Measurements from ENCODE around the gene GORASP1.
"Not testable (repeated sequence)": the region's sequence is repeated elsewhere in the genome, so short reads cannot be mapped to it uniquely, and the experiment has no call there.

Gene GORASP1

DNA sequence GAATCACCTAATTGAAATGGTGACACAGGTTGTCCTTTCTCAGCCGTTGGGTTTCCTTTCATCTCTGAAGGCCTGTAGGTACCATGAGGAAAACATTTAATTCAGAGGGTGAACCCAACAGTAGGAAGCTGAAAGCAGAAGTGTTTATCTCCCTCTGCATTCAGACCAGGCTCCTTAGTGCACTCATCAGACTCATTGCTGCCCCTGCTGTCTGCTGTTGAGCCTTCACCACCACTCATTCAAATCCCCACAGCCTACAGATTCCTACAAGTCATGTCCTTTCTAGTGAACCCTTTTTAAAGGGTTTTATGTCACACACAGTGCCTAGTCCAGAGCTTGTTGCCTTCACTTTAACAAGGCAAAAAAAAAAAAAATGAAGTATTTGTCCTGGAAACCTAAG, 42.2 kb downstream of the GORASP1 start:
- peak in 1 of 2 donors; percentile 10 for DNase-seq (ENCODE audit: low read depth in 2 of 2)

DNA sequence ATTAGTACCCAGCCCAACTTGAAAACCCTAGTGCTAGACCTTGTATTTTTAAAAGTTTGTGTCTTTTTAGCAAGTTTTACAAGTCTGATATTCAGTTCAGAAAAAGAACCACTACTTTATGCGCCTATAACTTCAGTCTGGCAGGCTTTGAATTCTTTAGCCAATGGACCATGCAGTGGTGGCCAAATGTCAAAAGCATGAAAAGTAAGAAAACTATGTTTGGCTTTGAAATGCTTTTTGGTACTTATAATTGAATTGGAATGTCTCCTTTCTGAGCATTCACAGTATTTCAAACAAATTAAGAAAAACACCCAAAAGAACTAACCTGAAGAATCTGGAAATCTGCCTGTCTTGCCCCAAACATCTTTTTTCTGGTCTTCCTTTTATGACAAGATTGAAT, 42.8 kb downstream of the GORASP1 start:
- DNase-seq (ENCODE audit: low read depth in 2 of 2) = no peak

DNA sequence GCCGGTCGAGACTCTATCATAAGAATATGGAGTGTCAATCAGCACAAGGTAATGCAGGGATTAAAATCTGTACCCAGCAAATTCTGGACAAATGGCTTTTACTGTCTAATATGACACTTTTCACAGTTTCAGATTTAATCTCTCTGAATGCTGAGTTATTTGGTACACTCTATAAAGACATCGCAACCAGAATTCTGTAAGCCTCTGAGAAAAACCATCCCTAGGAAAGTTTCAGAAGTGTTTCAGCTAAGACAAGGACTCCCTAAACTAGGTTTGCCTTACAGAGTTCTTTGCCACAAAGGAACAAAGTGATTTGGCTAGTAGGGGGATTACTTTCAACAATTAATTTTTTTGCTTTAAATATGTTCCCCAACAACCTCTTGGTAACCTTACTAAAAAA, 44.3 kb downstream of the GORASP1 start:
- DNase-seq (ENCODE audit: low read depth in 2 of 2) = no peak

GRCh38 chr3:39062180-39062579, 45.2 kb downstream of the GORASP1 start:
- DNase-seq (ENCODE audit: low read depth in 2 of 2) = no peak

DNA sequence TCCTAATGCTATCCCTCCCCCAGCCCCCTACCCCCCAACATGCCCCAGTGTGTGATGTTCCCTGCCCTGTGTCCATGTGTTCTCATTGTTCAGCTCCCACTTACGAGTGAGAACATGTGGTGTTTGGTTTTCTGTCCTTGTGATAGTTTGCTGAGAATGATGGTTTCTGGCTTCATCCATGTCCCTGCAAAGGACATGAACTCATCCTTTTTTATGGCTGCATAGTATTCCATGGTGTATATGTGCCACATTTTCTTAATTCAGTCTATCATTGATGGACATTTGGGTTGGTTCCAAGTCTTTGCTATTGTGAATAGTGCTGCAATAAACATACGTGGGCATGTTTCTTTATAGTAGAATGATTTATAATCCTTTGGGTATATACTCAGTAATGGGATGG, 46.2 kb downstream of the GORASP1 start:
- DNase-seq (ENCODE audit: low read depth in 2 of 2) = not testable (repeated sequence)

DNA sequence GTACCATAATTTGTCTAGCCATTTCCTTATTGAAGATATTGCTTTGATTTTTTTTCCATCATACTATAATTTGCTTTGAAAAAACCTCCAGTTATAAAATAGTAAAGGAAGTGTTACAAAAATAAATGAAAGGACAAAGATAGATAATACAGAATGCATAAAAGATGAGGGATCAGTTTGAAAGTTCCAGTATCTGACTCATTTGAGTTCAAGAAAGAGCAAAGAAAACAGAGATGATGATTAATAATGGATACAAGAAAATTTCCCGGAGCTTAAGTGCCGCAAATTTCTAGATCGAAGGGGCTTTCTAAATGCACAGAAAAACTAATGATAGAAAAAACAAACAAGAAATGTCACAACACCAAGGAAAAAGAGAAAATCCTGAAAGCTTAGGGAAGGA, 51.3 kb downstream of the GORASP1 start:
- DNase-seq (ENCODE audit: low read depth in 2 of 2) = no peak

- DNase-seq (ENCODE audit: low read depth in 2 of 2) = no peak
Measured at GRCh38 chr3:39053696-39054095, 53.7 kb downstream of the GORASP1 start.

DNA sequence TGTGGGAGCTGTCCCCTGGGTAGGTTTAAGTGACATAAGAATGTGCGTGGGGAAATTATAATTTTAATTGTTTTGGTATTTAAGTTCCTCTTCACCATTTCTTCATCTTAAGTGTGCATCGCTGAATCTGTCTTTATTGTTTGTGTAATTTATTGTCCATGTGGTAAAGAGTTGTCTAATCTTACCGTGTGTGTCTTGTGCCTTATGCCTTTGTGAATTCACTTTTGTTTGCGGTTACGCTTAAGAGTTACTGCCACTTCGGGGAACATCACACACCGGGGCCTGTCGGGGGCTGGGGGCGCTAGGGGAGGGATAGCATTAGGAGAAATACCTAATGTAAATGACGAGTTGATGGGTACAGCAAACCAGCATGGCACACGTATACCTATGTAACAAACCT, 54.8 kb downstream of the GORASP1 start:
- no peak for DNase-seq (ENCODE audit: low read depth in 2 of 2)

GRCh38 chr3:39051649-39052561, 55.5 kb downstream of the GORASP1 start, which contains the start of the genes SCN11A and WDR48:
SCN11A (minus strand) TSS chr3:39051944; CDS start chr3:38950362, 101,582 bp downstream.
WDR48 (plus strand) TSS chr3:39052016; CDS start chr3:39052026, 10 bp downstream.
- peak; percentile 78 to 88 for DNase-seq (ENCODE audit: low read depth in 2 of 2)

- no peak for DNase-seq (ENCODE audit: low read depth in 2 of 2)
Measured at GRCh38 chr3:39050029-39050428, 57.4 kb downstream of the GORASP1 start.

Data from activated CD4-positive, alpha-beta T cell treated with anti-CD3 and anti-CD28 coated beads for 24 hours (primary cell).